HUDEP-2 (cell line): Measurements from ENCODE around the gene CARD10.
"Not testable (repeated sequence)": the region's sequence is repeated elsewhere in the genome, so short reads cannot be mapped to it uniquely, and the experiment has no call there.

Experiments used
- DNase-seq, 76 experiments: peaks; one replicate each; lab custom pipeline; 2025; ENCODE audit not compliant: unreplicated experiment in 76 of 76; lab: John Stamatoyannopoulos, UW

Gene CARD10

GRCh38 chr22:37555029-37555428 is 35.8 kb upstream of the CARD10 start:
- no peak for DNase-seq

- DNase-seq: no peak
These were observed 34.5 kb upstream of the CARD10 start for GRCh38 chr22:37553725-37554124.

GRCh38 chr22:37552524-37553163 is 33.4 kb upstream of the CARD10 start:
- peak in 55 of 76 experiments; percentile 7 to 80 (median 49) for DNase-seq

GRCh38 chr22:37551981-37552380 is 32.8 kb upstream of the CARD10 start:
- DNase-seq: no peak

GRCh38 chr22:37550921-37551320 is 31.7 kb upstream of the CARD10 start:
- not testable (repeated sequence) for DNase-seq

- DNase-seq: no peak
These were observed 30.5 kb upstream of the CARD10 start for GRCh38 chr22:37549704-37550059.

- DNase-seq: no peak
These were observed 28.1 kb upstream of the CARD10 start for GRCh38 chr22:37547251-37547741.

GRCh38 chr22:37546437-37547250 is 27.4 kb upstream of the CARD10 start:
- DNase-seq: no peak

- no peak for DNase-seq
These were observed 26.7 kb upstream of the CARD10 start for GRCh38 chr22:37545703-37546436.

- DNase-seq: peak in 49 of 76 experiments; percentile 11 to 58 (median 35)
These were observed 25.9 kb upstream of the CARD10 start for GRCh38 chr22:37544955-37545702.

- DNase-seq: no peak
These were observed 23.7 kb upstream of the CARD10 start for GRCh38 chr22:37542959-37543358.

GRCh38 chr22:37542416-37542815 is 23.2 kb upstream of the CARD10 start:
- DNase-seq: not testable (repeated sequence)

GRCh38 chr22:37539790-37540189 is 20.6 kb upstream of the CARD10 start:
- DNase-seq: not testable (repeated sequence)

- peak in 73 of 76 experiments; percentile 30 to 93 (median 82) for DNase-seq
These were observed 19.6 kb upstream of the CARD10 start for GRCh38 chr22:37538590-37539357.

GRCh38 chr22:37535159-37535558 is 15.9 kb upstream of the CARD10 start:
- DNase-seq: no peak

- no peak for DNase-seq
These were observed 15.2 kb upstream of the CARD10 start for GRCh38 chr22:37534445-37534844.

- peak in 17 of 76 experiments; percentile 3 to 46 (median 17) for DNase-seq
These were observed 14.8 kb upstream of the CARD10 start for GRCh38 chr22:37533995-37534394.

GRCh38 chr22:37529652-37530345 is 10.6 kb upstream of the CARD10 start:
- peak in 9 of 76 experiments; percentile 2 to 24 (median 7) for DNase-seq

- DNase-seq: not testable (repeated sequence)
These were observed 8.7 kb upstream of the CARD10 start for GRCh38 chr22:37527952-37528351.
